Measurements from ENCODE around the gene CFAP43. TPM values are rescaled to one million over a fixed set of nuclear protein-coding genes. Genes with fewer than 3 reads are reported as not detected.

Gene CFAP43
- total RNA-seq, 4 donors from 2014 or later = 0.16 to 1.00 (median 0.68) TPM; not detected in 1

DNA sequence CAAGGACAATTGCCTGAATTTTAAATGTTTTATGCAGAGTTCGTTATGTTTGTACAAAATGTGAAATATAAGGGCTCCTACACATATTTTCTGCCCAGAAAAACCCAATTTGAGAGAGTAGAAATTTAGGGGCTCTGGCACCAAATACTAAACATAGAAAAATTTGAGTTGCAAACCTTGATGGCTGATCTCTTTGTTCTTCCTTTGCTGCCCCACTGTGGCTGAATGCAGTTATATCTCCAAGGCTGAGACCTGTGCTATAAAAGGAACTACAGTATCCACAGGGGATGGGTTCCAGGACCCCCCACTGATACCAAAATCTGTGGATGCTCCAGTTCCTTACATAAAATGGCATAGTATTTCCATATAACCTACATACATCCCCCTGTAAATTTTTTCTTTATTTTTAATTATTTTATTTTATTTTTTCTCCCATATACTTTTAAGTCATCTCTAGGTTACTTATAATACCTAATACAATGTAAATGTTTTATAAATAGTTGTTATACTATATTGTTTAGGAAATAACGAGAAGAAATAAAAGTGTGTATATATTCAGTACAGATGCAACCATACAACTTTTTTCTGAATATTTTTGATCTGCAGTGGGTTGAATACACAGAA lies 22.5 kb downstream of the CFAP43 start:
- TF ChIP-seq, protein P1, sequence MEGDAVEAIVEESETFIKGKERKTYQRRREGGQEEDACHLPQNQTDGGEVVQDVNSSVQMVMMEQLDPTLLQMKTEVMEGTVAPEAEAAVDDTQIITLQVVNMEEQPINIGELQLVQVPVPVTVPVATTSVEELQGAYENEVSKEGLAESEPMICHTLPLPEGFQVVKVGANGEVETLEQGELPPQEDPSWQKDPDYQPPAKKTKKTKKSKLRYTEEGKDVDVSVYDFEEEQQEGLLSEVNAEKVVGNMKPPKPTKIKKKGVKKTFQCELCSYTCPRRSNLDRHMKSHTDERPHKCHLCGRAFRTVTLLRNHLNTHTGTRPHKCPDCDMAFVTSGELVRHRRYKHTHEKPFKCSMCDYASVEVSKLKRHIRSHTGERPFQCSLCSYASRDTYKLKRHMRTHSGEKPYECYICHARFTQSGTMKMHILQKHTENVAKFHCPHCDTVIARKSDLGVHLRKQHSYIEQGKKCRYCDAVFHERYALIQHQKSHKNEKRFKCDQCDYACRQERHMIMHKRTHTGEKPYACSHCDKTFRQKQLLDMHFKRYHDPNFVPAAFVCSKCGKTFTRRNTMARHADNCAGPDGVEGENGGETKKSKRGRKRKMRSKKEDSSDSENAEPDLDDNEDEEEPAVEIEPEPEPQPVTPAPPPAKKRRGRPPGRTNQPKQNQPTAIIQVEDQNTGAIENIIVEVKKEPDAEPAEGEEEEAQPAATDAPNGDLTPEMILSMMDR (IDR thresholded peaks at IDR 0.05) = peak; percentile 38 to 53 (median 41)
- no peak for TF ChIP-seq POLR2AphosphoS5 (IDR thresholded peaks at IDR 0.05)
- WGBS, 2 donors (ENCODE audit: low coverage in 1 of 2) = 23 to 37% methylated on average over 2 of the region's 2 CpGs
- no peak overlapping the region for H3K4me3 ChIP-seq
- no peak for DNase-seq
- H3K4me1 ChIP-seq = no peaks in the 10 kb centered on the region
- H3K27ac ChIP-seq = no peak overlapping the region
- in situ Hi-C loops (cut with MboI; ENCODE audit: low pct_ligation_motif_present in 1 of 4, low pct_unique_long_range_greater_than_20kb in 1 of 4, low sequenced_read_pairs in 3 of 4) = loop anchor here in 2 of 4 donors (25.0 kb wide), 2 partner anchors 172 to 322 kb away; no protein-coding TSS in a partner anchor
- H3K9me3 ChIP-seq = no peaks in the 10 kb centered on the region
- no peaks in the 10 kb centered on the region for H3K27me3 ChIP-seq
- intact Hi-C loops (cut with DNase I; ENCODE audit: low total_unique reads) = no loop called here
- H3K36me3 ChIP-seq = no peaks in the 10 kb centered on the region

DNA sequence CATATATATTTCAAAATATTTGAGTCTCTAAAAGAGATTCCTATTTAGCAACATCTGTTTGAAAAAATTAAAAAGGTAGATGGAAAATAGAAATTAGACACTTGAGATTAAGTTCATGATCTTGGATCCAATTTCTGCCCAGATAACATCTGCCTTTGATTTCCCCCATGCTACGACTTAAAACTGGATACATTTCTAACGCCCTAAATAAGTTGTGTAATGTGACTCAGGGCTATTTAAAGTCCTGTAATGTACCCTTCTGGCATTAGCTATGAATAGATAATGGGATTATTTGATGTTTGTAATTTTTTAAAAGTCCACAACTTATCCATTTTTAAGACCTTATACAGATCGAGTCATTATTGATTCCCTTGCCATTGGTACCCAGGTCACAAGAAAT lies 23.4 kb downstream of the CFAP43 start:
- TF ChIP-seq POLR2A (IDR thresholded peaks at IDR 0.05) (no peak), POLR2AphosphoS5 (IDR thresholded peaks at IDR 0.05) (no peak), EP300 (IDR thresholded peaks at IDR 0.05; ENCODE audit: low read depth) (no peak)
- TF ChIP-seq, protein P1 (IDR thresholded peaks at IDR 0.05) = no peak
- H3K4me1 ChIP-seq = no peaks in the 10 kb centered on the region
- in situ Hi-C loops (cut with MboI; ENCODE audit: low pct_ligation_motif_present in 1 of 4, low pct_unique_long_range_greater_than_20kb in 1 of 4, low sequenced_read_pairs in 3 of 4) = loop anchor here in 2 of 4 donors (25.0 kb wide), 2 partner anchors 171 to 321 kb away; no protein-coding TSS in a partner anchor
- H3K4me3 ChIP-seq = no peak overlapping the region
- no peaks in the 10 kb centered on the region for H3K36me3 ChIP-seq
- H3K27ac ChIP-seq = no peak overlapping the region
- DNase-seq = no peak
- WGBS, 2 donors (ENCODE audit: low coverage in 1 of 2) = 65 to 80% methylated on average over 3 of the region's 3 CpGs
- H3K27me3 ChIP-seq = no peaks in the 10 kb centered on the region
- intact Hi-C loops (cut with DNase I; ENCODE audit: low total_unique reads) = no loop called here
- no peaks in the 10 kb centered on the region for H3K9me3 ChIP-seq

DNA sequence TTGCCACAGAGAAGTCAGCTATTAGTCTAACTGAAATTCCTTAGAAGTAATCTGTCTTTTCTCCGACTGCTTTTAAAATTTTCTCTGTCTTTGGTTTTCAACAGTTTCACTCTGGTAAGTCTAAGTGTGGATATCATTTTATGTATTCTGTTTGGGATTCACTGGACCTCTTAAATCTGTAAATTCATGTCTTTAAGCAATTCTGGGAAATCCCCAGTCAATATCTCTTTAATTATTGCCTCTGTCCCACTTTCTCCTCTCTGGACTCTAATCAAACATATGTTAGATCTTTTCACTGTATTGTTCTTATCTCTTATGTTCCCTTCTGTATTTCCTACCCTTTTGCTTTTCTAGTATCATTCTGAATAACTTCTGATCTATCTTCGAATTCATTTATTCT lies 29.9 kb downstream of the CFAP43 start:
- in situ Hi-C loops (cut with MboI; ENCODE audit: low pct_ligation_motif_present in 1 of 4, low pct_unique_long_range_greater_than_20kb in 1 of 4, low sequenced_read_pairs in 3 of 4) (loop anchor here in 2 of 4 donors (25.0 kb wide), 2 partner anchors 165 to 315 kb away; no protein-coding TSS in a partner anchor), intact Hi-C loops (cut with DNase I; ENCODE audit: low total_unique reads) (no loop called here)
- DNase-seq = no peak
- no peaks in the 10 kb centered on the region for H3K9me3 ChIP-seq
- TF ChIP-seq POLR2A (IDR thresholded peaks at IDR 0.05) (no peak), EP300 (IDR thresholded peaks at IDR 0.05; ENCODE audit: low read depth) (no peak), POLR2AphosphoS5 (IDR thresholded peaks at IDR 0.05) (no peak)
- TF ChIP-seq, protein P1 (IDR thresholded peaks at IDR 0.05) = no peak
- no peaks in the 10 kb centered on the region for H3K4me1 ChIP-seq
- H3K27me3 ChIP-seq = no peaks in the 10 kb centered on the region
- H3K4me3 ChIP-seq = no peak overlapping the region
- WGBS, 2 donors (ENCODE audit: low coverage in 1 of 2) = 76 to 92% methylated on average over 2 of the region's 2 CpGs
- no peak overlapping the region for H3K27ac ChIP-seq
- H3K36me3 ChIP-seq = no peaks in the 10 kb centered on the region

DNA sequence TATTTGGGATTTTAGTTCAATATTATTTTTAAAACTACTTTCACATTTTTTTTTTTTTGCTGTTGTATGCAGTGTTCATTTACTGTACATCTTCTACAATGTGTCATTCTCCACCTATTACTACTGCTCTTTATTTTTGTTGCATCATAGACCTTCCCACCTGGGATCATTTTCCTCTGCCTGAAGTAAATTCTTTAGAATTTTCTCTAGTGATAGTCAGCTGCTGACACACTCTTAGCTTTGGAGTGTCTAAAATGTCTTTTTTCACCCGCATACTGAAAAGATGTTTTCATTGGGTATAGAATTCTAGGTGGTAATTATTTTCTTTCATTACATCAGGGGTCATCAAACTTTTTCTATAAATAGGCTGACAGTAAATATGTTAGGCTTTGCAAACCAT lies 30.5 kb downstream of the CFAP43 start:
- in situ Hi-C loops (cut with MboI; ENCODE audit: low pct_ligation_motif_present in 1 of 4, low pct_unique_long_range_greater_than_20kb in 1 of 4, low sequenced_read_pairs in 3 of 4) (loop anchor here in 2 of 4 donors (25.0 kb wide), 2 partner anchors 164 to 314 kb away; no protein-coding TSS in a partner anchor), intact Hi-C loops (cut with DNase I; ENCODE audit: low total_unique reads) (no loop called here)
- H3K4me3 ChIP-seq = no peak overlapping the region
- H3K9me3 ChIP-seq = no peaks in the 10 kb centered on the region
- no peak for DNase-seq
- TF ChIP-seq, protein P1 (IDR thresholded peaks at IDR 0.05) = no peak
- no peak for TF ChIP-seq POLR2A (IDR thresholded peaks at IDR 0.05)
- no peak for TF ChIP-seq POLR2AphosphoS5 (IDR thresholded peaks at IDR 0.05)
- TF ChIP-seq EP300 (IDR thresholded peaks at IDR 0.05; ENCODE audit: low read depth) = no peak
- H3K27ac ChIP-seq = no peak overlapping the region
- no peaks in the 10 kb centered on the region for H3K36me3 ChIP-seq
- H3K27me3 ChIP-seq = no peaks in the 10 kb centered on the region
- H3K4me1 ChIP-seq = no peaks in the 10 kb centered on the region
- WGBS, 2 donors (ENCODE audit: low coverage in 1 of 2) = 80 to 95% methylated on average over 1 of the region's 1 CpG

Measured in transverse colon (tissue), 4 donors.